Vagina (tissue), 2 donors: ENCODE measurements around the gene CLIC5.

ENCODE experiments used
- CTCF ChIP-seq, 3 experiments: fragments of 450-650 bp in 2 of 3; fragments of 200-600 bp in 1 of 3; sonication (generic) in 1 of 3; IDR thresholded peaks; one replicate each; pipeline ENCODE4 v1.5.1; 2017 to 2019; ENCODE audit warnings: antibody characterized with exemption in 3 of 3, mild to moderate bottlenecking in 2 of 3, moderate library complexity in 2 of 3
- POLR2A ChIP-seq, 2 donors: fragments of 450-650 bp; IDR thresholded peaks; one replicate each; pipeline ENCODE4 v1.6.1; 2017; ENCODE audit warnings: antibody characterized with exemption in 2 of 2, mild to moderate bottlenecking in 2 of 2, moderate library complexity in 2 of 2

GRCh38 chr6:45974596-45974995 is 41.1 kb downstream of the CLIC5 start:
- TF ChIP-seq CTCF (IDR thresholded peaks at IDR 0.05) (no peak), POLR2A (IDR thresholded peaks at IDR 0.05) (no peak)
